Mesenchymal stem cell (in vitro differentiated cells and primary cell): ENCODE results near the gene CAVIN1.

Experiments
- DNase-seq: peaks from one replicate; pipeline ENCODE4 v3.0.0-alpha.2; 2013
- H2AFZ ChIP-seq: one replicate; pipeline ENCODE4 v1.6.1; 2013; ENCODE audit warnings: low read depth, mild to moderate bottlenecking, control low read depth, inconsistent platforms, low read length, moderate library complexity
- H2AK5ac ChIP-seq: 2 replicates; pipeline ENCODE4 v1.6.1; 2013; ENCODE audit warnings: low read length, moderate library complexity, mild to moderate bottlenecking, inconsistent platforms; ENCODE audit not compliant: severe bottlenecking
- H2BK120ac ChIP-seq: one replicate; pipeline ENCODE4 v1.6.1; 2013; ENCODE audit warnings: low read depth, mild to moderate bottlenecking, inconsistent platforms, low read length, moderate library complexity
- H2BK12ac ChIP-seq, 2 experiments: one replicate each; pipeline ENCODE4 v1.6.1; 2013; ENCODE audit warnings: inconsistent platforms in 2 of 2, low read length in 2 of 2, mild to moderate bottlenecking in 2 of 2, moderate library complexity in 2 of 2, control low read depth in 1 of 2
- H2BK15ac ChIP-seq: one replicate; pipeline ENCODE4 v1.6.1; 2013; ENCODE audit warnings: mild to moderate bottlenecking, low read depth, inconsistent platforms; ENCODE audit not compliant: poor library complexity, severe bottlenecking
- H2BK5ac ChIP-seq: 2 replicates; pipeline ENCODE4 v1.6.1; 2013; ENCODE audit warnings: low read depth, mild to moderate bottlenecking, low read length, control low read depth, inconsistent platforms; ENCODE audit not compliant: poor library complexity, severe bottlenecking
- H3K14ac ChIP-seq, 2 experiments: one replicate each; pipeline ENCODE4 v1.6.1; 2013; ENCODE audit warnings: inconsistent platforms in 2 of 2, low read length in 2 of 2, control low read depth in 1 of 2, mild to moderate bottlenecking in 1 of 2, moderate library complexity in 1 of 2
- H3K18ac ChIP-seq, 2 experiments: one replicate each; pipeline ENCODE4 v1.6.1; 2013; ENCODE audit warnings: inconsistent platforms in 2 of 2, low read length in 2 of 2, control low read depth in 1 of 2, low read depth in 1 of 2, mild to moderate bottlenecking in 1 of 2
- H3K23ac ChIP-seq, 2 experiments: one replicate each; pipeline ENCODE4 v1.6.1; 2013; ENCODE audit warnings: inconsistent platforms in 2 of 2, low read length in 2 of 2, mild to moderate bottlenecking in 2 of 2, moderate library complexity in 2 of 2, control low read depth in 1 of 2
- H3K27ac ChIP-seq: 2 replicates; pipeline ENCODE4 v1.5.1; 2013; ENCODE audit warnings: mild to moderate bottlenecking, moderate library complexity, low read length, control low read depth, inconsistent platforms; ENCODE audit not compliant: poor library complexity, severe bottlenecking
- H3K27me3 ChIP-seq, 2 experiments: 2 replicates each; pipeline versions ENCODE4 v1.6.1 to v1.7.0; 2013; ENCODE audit warnings: low read length in 2 of 2, mild to moderate bottlenecking in 2 of 2, moderate library complexity in 2 of 2, control low read depth in 1 of 2, inconsistent platforms in 1 of 2; ENCODE audit not compliant: control insufficient read depth in 1 of 2, insufficient read depth in 1 of 2
- H3K36me3 ChIP-seq, 2 experiments: 2 replicates each; pipeline versions ENCODE4 v1.6.1 to v1.7.0; 2013; ENCODE audit warnings: low read length in 2 of 2, control low read depth in 1 of 2, inconsistent platforms in 1 of 2, low read depth in 1 of 2, mild to moderate bottlenecking in 1 of 2; ENCODE audit not compliant: insufficient read depth in 2 of 2, control insufficient read depth in 1 of 2
- H3K4ac ChIP-seq, 2 experiments: one replicate each; pipeline ENCODE4 v1.6.1; 2013; ENCODE audit warnings: inconsistent platforms in 2 of 2, low read length in 2 of 2, mild to moderate bottlenecking in 2 of 2, moderate library complexity in 2 of 2, control low read depth in 1 of 2, low read depth in 1 of 2
- H3K4me1 ChIP-seq: 2 replicates; pipeline ENCODE4 v1.6.1; 2013; ENCODE audit warnings: low read depth, low read length, control low read depth; ENCODE audit not compliant: control insufficient read depth, insufficient read depth
- H3K4me2 ChIP-seq: 2 replicates; pipeline ENCODE4 v1.6.1; 2013; ENCODE audit warnings: low read length, mild to moderate bottlenecking, inconsistent platforms; ENCODE audit not compliant: poor library complexity, severe bottlenecking
- H3K4me3 ChIP-seq, 2 experiments: 2 replicates each; pipeline versions ENCODE4 v1.5.1 to v1.7.0; 2013; ENCODE audit warnings: low read length in 2 of 2, mild to moderate bottlenecking in 2 of 2, control low read depth in 1 of 2, low read depth in 1 of 2; ENCODE audit not compliant: insufficient read depth in 1 of 2
- H3K79me1 ChIP-seq: replicated peaks from 2 replicates; pipeline ENCODE4 v1.6.1; 2013; ENCODE audit warnings: mild to moderate bottlenecking, control low read depth, low read length, inconsistent platforms; ENCODE audit not compliant: poor library complexity, severe bottlenecking
- H3K9ac ChIP-seq: 2 replicates; pipeline ENCODE4 v1.7.0; 2013; ENCODE audit warnings: mild to moderate bottlenecking, low read length, moderate library complexity
- H3K9me3 ChIP-seq: 2 replicates; pipeline ENCODE4 v1.7.0; 2013; ENCODE audit warnings: mild to moderate bottlenecking, low read length; ENCODE audit not compliant: control insufficient read depth
- H4K8ac ChIP-seq: one replicate; pipeline ENCODE4 v1.6.1; 2013; ENCODE audit warnings: inconsistent platforms, mild to moderate bottlenecking, low read length, moderate library complexity
- H4K91ac ChIP-seq: one replicate; pipeline ENCODE4 v1.6.1; 2013; ENCODE audit warnings: mild to moderate bottlenecking, low read length, inconsistent platforms
- WGBS: methylation state at CpG from one replicate; pipeline ENCODE4 v1.1.7; 2013; ENCODE audit warnings: mixed read lengths; 5-methylcytosine and 5-hydroxymethylcytosine counted together

CAVIN1 gene

DNA sequence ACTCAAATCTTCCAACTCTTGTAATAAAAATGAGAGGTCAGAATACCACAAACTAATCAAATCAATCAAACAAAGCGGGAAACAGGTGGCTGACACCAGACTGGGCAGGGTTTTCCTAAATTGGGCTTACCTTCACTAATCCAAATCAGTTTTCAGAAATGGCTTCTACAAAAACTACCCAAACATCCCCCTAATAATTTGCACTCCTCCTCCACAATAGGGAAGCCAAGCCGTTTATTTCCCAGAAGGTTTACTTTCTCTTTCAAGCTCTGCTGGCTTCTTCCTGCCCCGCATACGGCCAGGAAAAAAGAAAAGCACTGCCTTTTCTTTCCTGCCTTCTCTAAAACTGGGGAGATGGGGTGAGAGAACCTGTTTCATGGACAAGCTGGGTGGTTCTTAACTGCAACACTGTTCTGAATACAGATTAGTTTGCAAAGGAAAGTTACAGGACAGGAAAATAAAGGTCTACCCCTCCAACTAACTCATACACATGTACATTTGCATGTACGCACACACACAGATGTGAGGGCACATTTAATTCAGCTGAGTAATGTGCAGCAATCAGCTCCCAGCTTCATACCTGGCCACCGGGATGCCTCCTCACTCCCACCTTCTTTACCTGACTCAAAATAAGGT, 44.0 kb downstream of the CAVIN1 start:
- Histone ChIP-seq H3K18ac (peak overlapping the region in 1 of 2 experiments; percentile 72), H2AFZ (no peak overlapping the region), H3K36me3 (peaks cover 3 to 7% of the 10 kb centered on the region in 2 experiments), H3K4me3 (peak overlapping the region in 1 of 2 experiments; percentile 70), H3K4me1 (peaks cover 5% of the 10 kb centered on the region), H2BK12ac (no peak overlapping the region), H3K79me1 (peaks cover 1% of the 10 kb centered on the region), H2BK120ac (no peak overlapping the region), H3K4me2 (peak overlapping the region; percentile 80), H3K27me3 (no peaks in the 10 kb centered on the region), H4K91ac (no peak overlapping the region), H3K14ac (no peak overlapping the region), H3K4ac (no peak overlapping the region), H2BK5ac (no peak overlapping the region), H3K9me3 (no peaks in the 10 kb centered on the region), H3K23ac (no peak overlapping the region), H3K9ac (peak overlapping the region; percentile 79), H3K27ac (peak overlapping the region; percentile 65), H2AK5ac (no peak overlapping the region), H2BK15ac (no peak overlapping the region), H4K8ac (no peak overlapping the region)
- WGBS, result 71% methylated on average over 3 of the region's 6 CpGs
- peak; percentile 66 for DNase-seq

DNA sequence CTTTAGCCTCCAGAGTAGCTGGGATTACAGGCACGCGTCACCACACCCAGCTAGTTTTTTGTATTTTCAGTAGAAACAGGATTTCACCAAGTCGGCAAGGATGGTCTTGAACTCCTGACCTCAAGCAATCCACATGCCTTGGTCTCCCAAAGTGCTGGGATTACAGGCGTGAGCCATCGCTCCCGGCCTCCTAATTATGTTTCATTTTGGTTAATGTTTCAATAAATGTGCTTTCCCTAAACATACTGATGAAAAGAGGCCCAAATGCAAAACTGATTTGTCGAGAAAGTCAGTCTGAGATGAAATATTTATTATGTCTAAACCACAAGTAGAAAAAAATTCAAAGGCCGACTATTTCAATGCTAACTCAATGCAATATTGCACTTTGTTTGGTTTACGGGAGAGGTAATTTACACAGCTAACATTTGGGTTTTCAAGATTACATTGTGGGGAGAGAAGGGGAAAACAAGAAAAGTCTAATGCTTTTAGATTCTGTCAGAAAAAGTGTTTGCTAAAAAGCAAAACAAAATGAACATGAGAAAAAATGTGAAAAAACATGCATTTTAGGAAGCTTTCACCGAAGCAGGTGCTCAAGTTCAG, 44.6 kb downstream of the CAVIN1 start:
- peak overlapping the region; percentile 80 for H3K4me2 ChIP-seq
- H3K27ac ChIP-seq, result peak overlapping the region; percentile 65
- H3K36me3 ChIP-seq, result peaks cover 3 to 10% of the 10 kb centered on the region in 2 experiments
- H4K8ac ChIP-seq, result no peak overlapping the region
- H3K18ac ChIP-seq, result no peak overlapping the region
- H3K4ac ChIP-seq, result no peak overlapping the region
- no peak overlapping the region for H2BK15ac ChIP-seq
- no peak overlapping the region for H4K91ac ChIP-seq
- peak overlapping the region; percentile 79 for H3K9ac ChIP-seq
- H2BK12ac ChIP-seq, result no peak overlapping the region
- H3K9me3 ChIP-seq, result no peaks in the 10 kb centered on the region
- DNase-seq, result no peak
- H3K4me1 ChIP-seq, result peaks cover 5% of the 10 kb centered on the region
- no peak overlapping the region for H2BK120ac ChIP-seq
- H3K4me3 ChIP-seq, result peak overlapping the region in 1 of 2 experiments; percentile 70
- peaks cover 1% of the 10 kb centered on the region for H3K79me1 ChIP-seq
- no peak overlapping the region for H3K23ac ChIP-seq
- H3K27me3 ChIP-seq, result no peaks in the 10 kb centered on the region
- H3K14ac ChIP-seq, result no peak overlapping the region
- H2AFZ ChIP-seq, result no peak overlapping the region
- H2AK5ac ChIP-seq, result peak overlapping the region; percentile 42
- 94% methylated on average over 5 of the region's 10 CpGs for WGBS
- H2BK5ac ChIP-seq, result no peak overlapping the region

DNA sequence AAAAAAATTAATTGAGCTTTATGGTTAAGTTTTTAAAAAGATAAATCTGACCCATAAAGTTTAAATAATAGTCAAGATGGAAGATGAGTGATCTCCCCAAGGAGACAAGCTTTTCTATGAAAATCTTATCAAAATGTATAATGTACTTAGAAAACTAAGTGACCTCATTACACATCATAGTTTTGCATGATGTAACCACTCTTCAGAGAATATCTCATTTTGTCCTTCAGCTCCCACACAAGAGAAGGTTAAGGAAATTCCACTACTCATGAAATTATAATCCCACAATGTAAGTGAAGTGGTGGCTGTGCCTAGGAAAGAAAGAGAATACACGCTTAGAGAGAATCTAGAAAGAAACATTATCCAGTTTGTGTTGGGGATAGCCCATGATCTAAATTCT, 49.2 kb downstream of the CAVIN1 start:
- WGBS, result 100% methylated on average over 1 of the region's 1 CpG
- Histone ChIP-seq H3K36me3 (peaks cover 3 to 18% of the 10 kb centered on the region in 2 experiments), H2AFZ (no peak overlapping the region), H3K4me1 (peaks cover 3% of the 10 kb centered on the region), H2BK12ac (no peak overlapping the region), H3K4me2 (no peak overlapping the region), H2AK5ac (no peak overlapping the region), H3K18ac (no peak overlapping the region), H3K4ac (no peak overlapping the region), H3K4me3 (no peak overlapping the region), H3K27me3 (no peaks in the 10 kb centered on the region), H3K27ac (no peak overlapping the region), H2BK120ac (no peak overlapping the region), H3K9me3 (no peaks in the 10 kb centered on the region), H3K9ac (no peak overlapping the region), H3K14ac (no peak overlapping the region), H4K8ac (no peak overlapping the region), H2BK5ac (no peak overlapping the region), H4K91ac (no peak overlapping the region), H3K23ac (no peak overlapping the region), H3K79me1 (peaks cover 2% of the 10 kb centered on the region), H2BK15ac (no peak overlapping the region)
- DNase-seq, result no peak

DNA sequence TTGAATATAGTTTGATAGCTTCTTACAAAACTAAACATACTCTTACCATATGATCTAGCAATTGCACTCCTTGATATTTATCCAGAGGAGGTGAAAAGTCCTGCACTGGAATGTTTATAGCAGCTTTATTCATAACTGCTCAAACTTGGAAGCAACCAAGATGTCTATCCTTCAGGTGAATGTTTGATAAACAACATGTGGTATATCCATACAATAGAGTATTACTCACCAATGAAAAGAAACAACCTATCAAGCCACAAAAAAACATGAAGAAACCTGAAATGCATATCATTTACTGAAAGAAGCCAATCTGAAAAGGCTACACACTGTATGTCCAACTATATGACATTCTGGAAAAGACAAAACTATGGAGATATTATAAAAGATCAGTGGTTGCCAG, 50.9 kb downstream of the CAVIN1 start:
- H3K36me3 ChIP-seq, result peaks cover 3 to 18% of the 10 kb centered on the region in 2 experiments
- no peak overlapping the region for H4K8ac ChIP-seq
- no peak overlapping the region for H4K91ac ChIP-seq
- no peak overlapping the region for H3K14ac ChIP-seq
- no peak overlapping the region for H2AFZ ChIP-seq
- no peaks in the 10 kb centered on the region for H3K9me3 ChIP-seq
- no peak overlapping the region for H3K4me3 ChIP-seq
- H3K18ac ChIP-seq, result no peak overlapping the region
- H3K4ac ChIP-seq, result no peak overlapping the region
- peaks cover 2% of the 10 kb centered on the region for H3K79me1 ChIP-seq
- H3K4me1 ChIP-seq, result peaks cover 2% of the 10 kb centered on the region
- DNase-seq, result no peak
- H2BK5ac ChIP-seq, result no peak overlapping the region
- no peak overlapping the region for H2BK12ac ChIP-seq
- no peak overlapping the region for H2AK5ac ChIP-seq
- H3K23ac ChIP-seq, result no peak overlapping the region
- H2BK120ac ChIP-seq, result no peak overlapping the region
- H3K4me2 ChIP-seq, result no peak overlapping the region
- no peaks in the 10 kb centered on the region for H3K27me3 ChIP-seq
- no peak overlapping the region for H3K9ac ChIP-seq
- no peak overlapping the region for H2BK15ac ChIP-seq
- no peak overlapping the region for H3K27ac ChIP-seq
